ENCODE measurements around the gene PIP5KL1.

PIP5KL1 gene

DNA sequence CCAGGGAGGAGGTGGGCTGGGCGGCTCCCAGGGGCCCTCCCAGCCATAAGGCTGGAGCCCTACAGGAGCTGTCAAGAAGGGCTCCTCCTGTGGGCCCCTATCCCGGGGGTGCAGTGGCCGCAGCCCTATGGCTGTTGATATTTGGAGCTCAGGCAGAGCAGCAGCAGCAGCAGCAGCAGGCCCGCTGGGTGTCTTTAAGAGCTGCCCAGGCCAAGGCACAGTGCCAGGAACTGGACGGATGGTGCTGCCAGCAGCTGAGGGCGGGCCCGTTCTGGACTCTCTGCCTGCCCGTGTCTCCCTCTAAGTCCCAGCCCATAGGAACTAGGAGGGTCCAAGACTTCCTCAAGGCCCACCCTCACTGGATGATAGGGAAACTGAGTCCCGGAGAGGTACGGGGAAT, 56.7 kb downstream of the PIP5KL1 start:
- DNase-seq (ENCODE audit: low spot score): no peak

DNA sequence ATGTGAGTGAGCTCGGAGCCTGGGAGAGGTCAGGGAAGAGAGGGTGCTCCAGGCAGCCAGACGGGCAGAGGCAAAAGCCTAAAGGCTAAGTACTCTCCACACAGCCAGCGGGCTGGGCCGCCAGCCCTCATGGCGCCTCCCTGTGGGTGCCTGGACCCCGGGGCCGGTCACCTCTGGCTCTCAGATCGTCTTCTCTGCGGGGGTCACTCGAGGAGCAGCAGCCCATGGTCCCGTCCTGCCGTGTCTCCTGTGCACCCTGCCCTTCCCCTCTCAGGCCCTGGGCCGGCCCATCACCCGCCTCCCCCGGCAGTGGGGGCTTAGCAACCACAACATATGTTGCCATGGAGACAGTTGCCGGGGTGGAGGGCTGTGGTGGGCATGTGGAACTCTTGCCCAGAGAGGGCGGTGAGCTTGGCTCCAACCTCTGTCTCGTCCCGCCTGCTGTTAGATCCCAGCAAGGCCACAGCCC, 57.3 kb downstream of the PIP5KL1 start:
- DNase-seq (ENCODE audit: low spot score): peak; percentile 45

DNA sequence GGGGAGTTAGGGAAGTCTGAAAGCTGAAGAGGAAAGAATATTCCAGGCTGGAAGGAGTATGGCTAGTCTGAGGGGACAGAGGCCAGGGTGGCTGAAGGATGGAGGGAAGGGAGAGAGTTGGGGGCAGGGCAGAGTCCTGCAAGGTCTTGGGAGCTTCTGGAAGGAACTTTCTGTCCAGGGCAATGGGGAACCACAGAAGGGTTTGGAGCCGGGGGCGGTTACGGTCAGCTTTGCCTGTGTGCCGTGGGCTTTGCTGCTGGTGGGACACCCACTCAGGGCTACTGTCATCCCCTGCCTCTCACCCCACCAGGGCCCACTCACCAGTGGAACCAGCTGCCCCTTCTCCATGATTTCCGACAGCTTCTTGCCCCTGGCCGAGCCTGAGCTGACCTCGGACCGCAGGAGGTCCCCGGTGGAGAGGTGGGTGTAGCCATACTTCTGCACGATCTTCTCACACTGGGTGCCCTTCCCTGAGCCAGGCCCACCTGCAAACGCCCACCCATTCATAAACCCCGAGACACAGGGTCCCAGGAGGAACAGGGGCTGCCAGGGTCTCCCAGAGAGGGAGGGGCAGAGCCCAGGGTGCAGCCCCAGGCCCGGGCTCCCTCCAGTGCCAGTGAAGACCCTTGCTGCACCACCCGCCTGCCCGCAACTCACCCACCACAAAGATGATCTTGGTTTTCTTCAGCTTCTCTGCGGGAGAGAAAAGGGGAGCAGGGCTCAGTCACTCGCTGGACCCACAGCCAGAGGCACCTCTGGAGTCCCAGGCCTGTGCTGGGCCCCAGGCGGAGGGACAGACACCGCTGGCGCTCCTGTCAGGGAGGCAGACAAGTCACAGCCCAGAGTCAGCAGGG, 58.0 kb downstream of the PIP5KL1 start:
- no peak for DNase-seq (ENCODE audit: low spot score)

GRCh38 chr9:127871531-127871930, 59.0 kb downstream of the PIP5KL1 start:
- DNase-seq (ENCODE audit: low spot score): no peak

DNA sequence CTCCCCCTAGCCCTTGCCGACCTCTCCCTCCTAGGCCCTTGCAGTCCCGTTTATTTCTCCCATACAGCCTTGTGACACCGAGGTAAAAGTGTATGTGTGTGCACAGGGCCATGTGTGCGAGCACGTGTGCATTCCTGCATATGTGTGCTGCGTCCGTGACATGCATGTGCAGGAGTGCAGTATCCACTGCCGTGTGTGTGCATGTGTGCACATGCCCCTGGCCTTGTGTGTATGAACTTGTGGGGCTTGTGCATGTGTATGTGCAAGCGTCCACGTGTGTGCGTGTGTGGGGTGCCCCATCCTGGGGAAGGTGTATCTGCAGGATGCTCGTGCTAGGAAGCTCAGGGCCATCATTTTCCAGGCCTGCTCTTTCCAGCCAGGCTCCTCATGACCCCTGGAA, 59.7 kb downstream of the PIP5KL1 start:
- no peak for DNase-seq (ENCODE audit: low spot score)

Data from SK-N-DZ (cell line).